HG03460 (cell line): ENCODE data around the gene ZNF844.
"Not testable (repeated sequence)": the region's sequence is repeated elsewhere in the genome, so short reads cannot be mapped to it uniquely, and the experiment has no call there.

Source experiments
- ATAC-seq: cut with Tn5 transposase; IDR thresholded peaks from one replicate; pipeline ENCODE4 v1.9.1; 2021; ENCODE audit not compliant: unreplicated experiment

Gene ZNF844

GRCh38 chr19:12092065-12092867 is 27.7 kb downstream of the ZNF844 start:
- ATAC-seq, result no peak

GRCh38 chr19:12092956-12093355 is 28.4 kb downstream of the ZNF844 start:
- no peak for ATAC-seq

- no peak for ATAC-seq
Measured at GRCh38 chr19:12093777-12094176, 29.2 kb downstream of the ZNF844 start.

GRCh38 chr19:12095111-12095790 is 30.7 kb downstream of the ZNF844 start:
- no peak for ATAC-seq

GRCh38 chr19:12098040-12098439 is 33.5 kb downstream of the ZNF844 start:
- no peak for ATAC-seq

- ATAC-seq, result not testable (repeated sequence)
Measured at GRCh38 chr19:12103909-12104308, 39.4 kb downstream of the ZNF844 start.

GRCh38 chr19:12111176-12111575 is 46.6 kb downstream of the ZNF844 start:
- ATAC-seq, result no peak

- no peak for ATAC-seq
Measured at GRCh38 chr19:12111943-12112637, 47.6 kb downstream of the ZNF844 start.

- ATAC-seq, result no peak
Measured at GRCh38 chr19:12112701-12113100, 48.2 kb downstream of the ZNF844 start.

- ATAC-seq, result no peak
Measured at GRCh38 chr19:12113121-12113520, 48.6 kb downstream of the ZNF844 start.

GRCh38 chr19:12117201-12117970 is 52.9 kb downstream of the ZNF844 start:
- no peak for ATAC-seq

- ATAC-seq, result no peak
Measured at GRCh38 chr19:12126707-12127106, 62.2 kb downstream of the ZNF844 start.
